ENCODE results near the gene PRRC2C.

PRRC2C gene

DNA sequence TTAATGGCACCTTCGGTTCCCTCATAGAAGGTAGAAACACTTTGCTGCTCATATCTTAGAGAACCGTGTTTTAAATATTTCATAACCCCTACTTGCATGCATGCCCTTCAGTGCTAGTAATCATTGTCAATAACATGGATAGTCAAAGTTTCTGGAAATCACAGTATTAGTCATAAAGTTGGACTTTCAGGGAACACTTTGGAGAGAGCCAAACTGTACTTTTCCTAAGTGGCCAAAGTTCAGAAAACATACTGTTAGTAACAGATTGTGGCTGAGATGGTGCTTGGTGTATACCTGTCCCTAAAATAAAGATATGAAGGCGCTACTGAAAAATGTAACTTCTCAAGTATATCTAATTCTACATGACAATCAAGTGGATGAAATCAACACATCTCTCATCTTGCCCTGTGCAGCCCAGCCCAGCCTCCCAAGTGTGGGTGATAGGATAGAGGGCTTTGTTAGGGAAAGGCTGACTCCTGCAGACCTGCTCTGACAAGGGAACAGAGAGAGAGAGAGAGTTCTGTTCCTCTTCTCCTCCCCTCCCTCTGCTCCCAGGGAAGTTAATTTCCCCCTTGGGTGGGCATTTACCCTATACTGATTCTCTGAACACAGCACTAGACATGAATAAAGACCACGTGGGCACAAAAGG is 152.7 kb downstream of the PRRC2C start:
- Histone ChIP-seq H3K9me3 (ENCODE audit: control insufficient read depth in 1 of 2, low read length in 2 of 2) (no peaks in the 10 kb centered on the region), H3K27me3 (ENCODE audit: low read depth, low read length) (no peaks in the 10 kb centered on the region), H3K4me1 (ENCODE audit: control insufficient read depth in 1 of 2, insufficient read depth in 2 of 2, low read length in 2 of 2) (no peaks in the 10 kb centered on the region), H3K36me3 (ENCODE audit: control insufficient read depth in 1 of 2, insufficient read depth in 2 of 2, low read length in 2 of 2) (no peaks in the 10 kb centered on the region), H3K4me3 (ENCODE audit: low read depth in 1 of 2, low read length in 2 of 2) (no peak overlapping the region), H3K27ac (ENCODE audit: low read length) (no peak overlapping the region)

GRCh38 chr1:171640225-171640624 is 154.9 kb downstream of the PRRC2C start:
- Histone ChIP-seq H3K9me3 (ENCODE audit: control insufficient read depth in 1 of 2, low read length in 2 of 2) (no peaks in the 10 kb centered on the region), H3K4me3 (ENCODE audit: low read depth in 1 of 2, low read length in 2 of 2) (no peak overlapping the region), H3K27ac (ENCODE audit: low read length) (no peak overlapping the region), H3K4me1 (ENCODE audit: control insufficient read depth in 1 of 2, insufficient read depth in 2 of 2, low read length in 2 of 2) (peaks cover 0 to 5% of the 10 kb centered on the region in 2 donors), H3K27me3 (ENCODE audit: low read depth, low read length) (no peaks in the 10 kb centered on the region), H3K36me3 (ENCODE audit: control insufficient read depth in 1 of 2, insufficient read depth in 2 of 2, low read length in 2 of 2) (no peaks in the 10 kb centered on the region)

DNA sequence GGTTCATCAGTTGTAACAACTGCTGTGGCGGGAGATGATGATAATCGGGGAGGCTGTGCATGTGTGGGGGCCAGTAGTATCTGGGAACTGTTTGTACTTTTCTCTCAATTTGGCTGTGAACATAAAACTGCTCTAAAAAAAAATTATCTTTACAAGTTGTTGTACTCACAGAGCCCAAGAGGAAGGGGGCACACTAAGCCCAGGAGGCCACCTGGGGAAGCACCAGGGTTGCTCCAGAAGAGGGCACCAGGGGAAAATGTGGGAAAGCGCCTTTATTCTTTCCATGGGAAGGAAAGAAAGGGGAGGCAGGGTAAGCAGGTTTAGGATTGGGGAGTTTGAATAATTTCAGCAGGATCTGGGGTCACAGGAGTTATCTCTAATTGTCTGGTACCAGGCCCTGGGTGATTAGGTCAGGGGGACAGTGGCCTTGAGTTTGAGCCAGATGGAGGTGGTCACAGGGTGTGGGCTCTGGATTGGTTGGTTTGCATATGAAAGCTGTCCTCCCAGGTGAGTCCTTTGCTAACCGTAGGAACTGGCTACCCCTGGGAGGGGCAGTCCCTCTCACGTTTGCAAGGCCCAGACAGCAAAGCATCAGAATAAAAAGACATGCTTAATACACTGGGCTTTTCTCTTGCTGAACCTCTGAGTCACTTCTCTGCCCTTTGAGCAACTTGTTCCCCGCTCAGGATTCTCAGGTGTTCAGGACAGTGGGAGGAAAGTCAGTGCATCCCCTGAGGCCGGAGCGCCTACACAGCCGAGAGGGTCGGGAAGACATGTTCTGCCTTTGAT is 155.9 kb downstream of the PRRC2C start:
- peaks cover 0 to 16% of the 10 kb centered on the region in 2 donors for H3K4me1 ChIP-seq (ENCODE audit: control insufficient read depth in 1 of 2, insufficient read depth in 2 of 2, low read length in 2 of 2)
- no peaks in the 10 kb centered on the region for H3K27me3 ChIP-seq (ENCODE audit: low read depth, low read length)
- no peak overlapping the region for H3K27ac ChIP-seq (ENCODE audit: low read length)
- H3K36me3 ChIP-seq (ENCODE audit: control insufficient read depth in 1 of 2, insufficient read depth in 2 of 2, low read length in 2 of 2), result no peaks in the 10 kb centered on the region
- H3K9me3 ChIP-seq (ENCODE audit: control insufficient read depth in 1 of 2, low read length in 2 of 2), result no peaks in the 10 kb centered on the region
- no peak overlapping the region for H3K4me3 ChIP-seq (ENCODE audit: low read depth in 1 of 2, low read length in 2 of 2)

GRCh38 chr1:171642197-171642596 is 156.9 kb downstream of the PRRC2C start:
- no peak overlapping the region for H3K4me3 ChIP-seq (ENCODE audit: low read depth in 1 of 2, low read length in 2 of 2)
- H3K9me3 ChIP-seq (ENCODE audit: control insufficient read depth in 1 of 2, low read length in 2 of 2), result no peaks in the 10 kb centered on the region
- H3K27me3 ChIP-seq (ENCODE audit: low read depth, low read length), result no peaks in the 10 kb centered on the region
- H3K27ac ChIP-seq (ENCODE audit: low read length), result no peak overlapping the region
- peaks cover 0 to 16% of the 10 kb centered on the region in 2 donors for H3K4me1 ChIP-seq (ENCODE audit: control insufficient read depth in 1 of 2, insufficient read depth in 2 of 2, low read length in 2 of 2)
- H3K36me3 ChIP-seq (ENCODE audit: control insufficient read depth in 1 of 2, insufficient read depth in 2 of 2, low read length in 2 of 2), result no peaks in the 10 kb centered on the region

All from muscle layer of duodenum (tissue), 2 donors.